ENCODE measurements around the gene CFAP161.

The CFAP161 gene

GRCh38 chr15:81175496-81175895, 41.4 kb downstream of the CFAP161 start:
- no peaks in the 10 kb centered on the region for H3F3A ChIP-seq (ENCODE audit: insufficient read depth, low read length)
- H3K9me3 ChIP-seq (ENCODE audit: low read length) = no peaks in the 10 kb centered on the region
- TF ChIP-seq EZH2 (IDR thresholded peaks at IDR 0.05; ENCODE audit: borderline replicate concordance, low read length) (no peak), CTCF (IDR thresholded peaks at IDR 0.05; ENCODE audit: low read length) (no peak)
- H3K4me2 ChIP-seq (ENCODE audit: low read length) = no peak overlapping the region
- no peak overlapping the region for H3K27ac ChIP-seq (ENCODE audit: low read depth, low read length, poor library complexity, severe bottlenecking)
- H4K20me1 ChIP-seq (ENCODE audit: insufficient read depth, low read length) = no peaks in the 10 kb centered on the region
- no peak overlapping the region for H3K9ac ChIP-seq (ENCODE audit: low read length)
- H3K4me3 ChIP-seq (ENCODE audit: low read depth, low read length, poor library complexity, severe bottlenecking) = no peak overlapping the region
- no peak overlapping the region for H2AFZ ChIP-seq (ENCODE audit: low read length)
- no peaks in the 10 kb centered on the region for H3K4me1 ChIP-seq (ENCODE audit: insufficient read depth, low read length, severe bottlenecking)
- no peaks in the 10 kb centered on the region for H3K27me3 ChIP-seq (ENCODE audit: insufficient read depth, low read length)
- no peaks in the 10 kb centered on the region for H3K79me2 ChIP-seq (ENCODE audit: insufficient read depth, low read length)
- no peaks in the 10 kb centered on the region for H3K36me3 ChIP-seq (ENCODE audit: insufficient read depth, low read length)
- H3K9me2 ChIP-seq (ENCODE audit: low read depth, low read length) = no peaks in the 10 kb centered on the region

GRCh38 chr15:81176291-81176893, 42.3 kb downstream of the CFAP161 start:
- Histone ChIP-seq H3K27ac (ENCODE audit: low read depth, low read length, poor library complexity, severe bottlenecking) (no peak overlapping the region), H3K9me3 (ENCODE audit: low read length) (no peaks in the 10 kb centered on the region), H3K36me3 (ENCODE audit: insufficient read depth, low read length) (no peaks in the 10 kb centered on the region), H4K20me1 (ENCODE audit: insufficient read depth, low read length) (no peaks in the 10 kb centered on the region), H2AFZ (ENCODE audit: low read length) (no peak overlapping the region), H3K4me2 (ENCODE audit: low read length) (no peak overlapping the region), H3K79me2 (ENCODE audit: insufficient read depth, low read length) (no peaks in the 10 kb centered on the region), H3K27me3 (ENCODE audit: insufficient read depth, low read length) (no peaks in the 10 kb centered on the region), H3K4me3 (ENCODE audit: low read depth, low read length, poor library complexity, severe bottlenecking) (no peak overlapping the region), H3K9me2 (ENCODE audit: low read depth, low read length) (no peaks in the 10 kb centered on the region), H3F3A (ENCODE audit: insufficient read depth, low read length) (no peaks in the 10 kb centered on the region), H3K4me1 (ENCODE audit: insufficient read depth, low read length, severe bottlenecking) (no peaks in the 10 kb centered on the region), H3K9ac (ENCODE audit: low read length) (no peak overlapping the region)
- no peak for TF ChIP-seq CTCF (IDR thresholded peaks at IDR 0.05; ENCODE audit: low read length)
- TF ChIP-seq EZH2 (IDR thresholded peaks at IDR 0.05; ENCODE audit: borderline replicate concordance, low read length) = no peak

GRCh38 chr15:81178365-81178764, 44.3 kb downstream of the CFAP161 start:
- H2AFZ ChIP-seq (ENCODE audit: low read length) = no peak overlapping the region
- no peak overlapping the region for H3K4me2 ChIP-seq (ENCODE audit: low read length)
- H3F3A ChIP-seq (ENCODE audit: insufficient read depth, low read length) = no peaks in the 10 kb centered on the region
- H3K4me1 ChIP-seq (ENCODE audit: insufficient read depth, low read length, severe bottlenecking) = no peaks in the 10 kb centered on the region
- no peak overlapping the region for H3K27ac ChIP-seq (ENCODE audit: low read depth, low read length, poor library complexity, severe bottlenecking)
- H3K27me3 ChIP-seq (ENCODE audit: insufficient read depth, low read length) = no peaks in the 10 kb centered on the region
- H3K4me3 ChIP-seq (ENCODE audit: low read depth, low read length, poor library complexity, severe bottlenecking) = no peak overlapping the region
- no peaks in the 10 kb centered on the region for H3K9me2 ChIP-seq (ENCODE audit: low read depth, low read length)
- no peaks in the 10 kb centered on the region for H3K36me3 ChIP-seq (ENCODE audit: insufficient read depth, low read length)
- TF ChIP-seq EZH2 (IDR thresholded peaks at IDR 0.05; ENCODE audit: borderline replicate concordance, low read length) = no peak
- no peaks in the 10 kb centered on the region for H3K9me3 ChIP-seq (ENCODE audit: low read length)
- no peaks in the 10 kb centered on the region for H3K79me2 ChIP-seq (ENCODE audit: insufficient read depth, low read length)
- H3K9ac ChIP-seq (ENCODE audit: low read length) = no peak overlapping the region
- no peaks in the 10 kb centered on the region for H4K20me1 ChIP-seq (ENCODE audit: insufficient read depth, low read length)

GRCh38 chr15:81181220-81181619, 47.1 kb downstream of the CFAP161 start:
- H3K4me3 ChIP-seq (ENCODE audit: low read depth, low read length, poor library complexity, severe bottlenecking) = no peak overlapping the region
- H3K9me3 ChIP-seq (ENCODE audit: low read length) = no peaks in the 10 kb centered on the region
- no peaks in the 10 kb centered on the region for H3K27me3 ChIP-seq (ENCODE audit: insufficient read depth, low read length)
- H3K27ac ChIP-seq (ENCODE audit: low read depth, low read length, poor library complexity, severe bottlenecking) = no peak overlapping the region
- no peak overlapping the region for H3K9ac ChIP-seq (ENCODE audit: low read length)
- H3F3A ChIP-seq (ENCODE audit: insufficient read depth, low read length) = no peaks in the 10 kb centered on the region
- H3K4me1 ChIP-seq (ENCODE audit: insufficient read depth, low read length, severe bottlenecking) = no peaks in the 10 kb centered on the region
- no peaks in the 10 kb centered on the region for H3K36me3 ChIP-seq (ENCODE audit: insufficient read depth, low read length)
- no peaks in the 10 kb centered on the region for H4K20me1 ChIP-seq (ENCODE audit: insufficient read depth, low read length)
- TF ChIP-seq EZH2 (IDR thresholded peaks at IDR 0.05; ENCODE audit: borderline replicate concordance, low read length) (no peak), CTCF (IDR thresholded peaks at IDR 0.05; ENCODE audit: low read length) (no peak)
- no peaks in the 10 kb centered on the region for H3K9me2 ChIP-seq (ENCODE audit: low read depth, low read length)
- no peak overlapping the region for H2AFZ ChIP-seq (ENCODE audit: low read length)
- no peaks in the 10 kb centered on the region for H3K79me2 ChIP-seq (ENCODE audit: insufficient read depth, low read length)
- H3K4me2 ChIP-seq (ENCODE audit: low read length) = no peak overlapping the region

Measured in OCI-LY1 (cell line).